Stimulated activated CD4-positive, alpha-beta T cell treated with anti-CD3 and anti-CD28 coated beads, Interleukin-15, amount 100 ng/mL, for 1 hour (primary cell): ENCODE measurements around the gene GLP1R.
A peak's percentile ranks its signal among the peaks of the same experiment; 100 is the strongest.

Experiments used
- DNase-seq, 2 donors: peaks; one replicate each; pipeline ENCODE4 v3.0.0-alpha.2; 2020; ENCODE audit warnings: low read depth in 1 of 2, low spot score in 1 of 2

Gene GLP1R

DNA sequence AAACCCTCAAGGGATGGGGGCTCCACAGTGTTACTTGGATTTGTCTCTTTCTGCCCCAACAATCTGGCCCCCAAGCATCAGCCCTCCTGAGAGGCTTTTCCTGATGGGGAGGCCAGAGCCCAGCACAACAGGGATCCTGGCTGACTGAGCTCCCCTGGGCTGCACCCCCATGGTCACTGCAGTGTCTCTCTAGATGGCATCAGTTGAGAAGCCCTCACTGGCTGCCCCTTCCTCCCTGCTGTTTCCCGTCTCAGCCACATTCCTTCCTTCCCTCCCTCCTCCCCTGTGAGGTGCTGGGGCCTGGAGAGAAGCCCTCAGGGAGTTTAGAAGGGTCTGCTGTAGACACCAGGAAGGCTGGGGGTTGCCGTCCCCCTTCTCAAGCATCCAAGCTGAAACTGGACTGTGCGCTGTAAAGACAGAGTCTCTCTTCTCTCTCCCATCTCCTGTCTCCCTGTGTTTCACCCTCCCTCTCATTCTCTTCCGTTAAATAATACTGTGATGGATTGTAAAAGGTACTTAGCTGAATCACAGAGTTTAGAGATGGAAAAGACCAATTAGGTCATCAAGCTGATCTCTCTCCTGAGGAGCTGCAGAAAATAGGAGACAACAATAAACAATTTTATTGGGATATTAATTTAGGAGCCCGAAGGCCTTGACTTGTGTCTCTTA is 36.7 kb downstream of the GLP1R start:
- no peak for DNase-seq

- no peak for DNase-seq
These were observed 37.7 kb downstream of the GLP1R start for GRCh38 chr6:39086294-39086693.

DNA sequence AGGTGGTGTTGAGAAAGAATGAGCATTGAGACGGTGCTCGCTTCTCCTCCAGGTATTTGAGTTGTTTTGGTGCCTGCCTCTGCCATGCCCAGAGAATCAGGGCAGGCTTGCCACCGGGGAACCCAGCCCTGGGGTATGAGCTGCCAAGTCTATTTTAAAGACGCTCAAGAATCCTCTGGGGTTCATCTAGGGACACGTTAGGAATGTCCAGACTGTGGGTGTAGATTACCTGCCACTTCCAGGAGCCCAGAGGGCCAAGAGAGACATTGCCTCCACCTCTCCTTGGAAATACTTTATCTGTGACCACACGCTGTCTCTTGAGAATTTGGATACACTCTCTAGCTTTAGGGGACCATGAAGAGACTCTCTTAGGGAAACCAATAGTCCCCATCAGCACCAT is 38.1 kb downstream of the GLP1R start:
- no peak for DNase-seq

DNA sequence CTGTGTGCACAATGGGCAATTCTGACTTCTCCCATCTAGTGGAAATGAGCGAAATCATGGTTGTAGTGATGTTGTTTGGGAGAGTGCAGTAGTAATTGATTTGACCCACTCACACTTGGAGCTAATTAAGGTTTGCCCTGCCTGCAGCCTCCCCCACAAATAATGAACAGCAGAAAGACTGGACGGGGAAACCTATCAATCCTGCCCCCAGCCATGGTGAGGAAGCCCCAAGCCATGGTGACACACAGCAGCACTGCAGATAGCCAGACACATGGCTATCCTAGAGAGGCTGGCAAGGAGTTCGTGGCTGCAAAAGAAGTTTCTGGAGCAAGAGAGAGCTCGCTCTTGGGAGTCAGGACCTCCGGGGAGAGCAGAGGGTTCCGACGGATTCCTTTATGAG is 38.6 kb downstream of the GLP1R start:
- no peak for DNase-seq

DNA sequence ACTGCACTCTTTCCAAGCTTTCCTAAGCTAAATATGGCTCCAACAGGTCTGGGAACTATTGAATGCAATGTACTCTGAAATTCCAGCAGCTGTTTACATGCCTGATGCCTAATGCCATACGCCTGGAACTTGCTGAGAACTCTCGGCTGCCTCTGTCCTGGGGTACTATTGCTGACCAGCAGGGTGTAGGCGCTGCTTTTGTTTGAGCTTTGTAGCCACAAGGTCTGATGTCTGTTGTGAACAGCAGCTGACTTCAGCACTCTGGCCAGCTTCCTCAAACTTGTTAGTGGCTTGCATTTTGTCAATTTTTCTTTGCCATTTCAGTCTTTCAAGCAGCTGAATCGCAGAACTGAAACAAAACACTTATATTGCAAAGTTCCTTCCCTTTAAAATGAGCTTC is 39.8 kb downstream of the GLP1R start:
- DNase-seq = no peak

GRCh38 chr6:39090036-39090435 is 41.5 kb downstream of the GLP1R start:
- no peak for DNase-seq

DNA sequence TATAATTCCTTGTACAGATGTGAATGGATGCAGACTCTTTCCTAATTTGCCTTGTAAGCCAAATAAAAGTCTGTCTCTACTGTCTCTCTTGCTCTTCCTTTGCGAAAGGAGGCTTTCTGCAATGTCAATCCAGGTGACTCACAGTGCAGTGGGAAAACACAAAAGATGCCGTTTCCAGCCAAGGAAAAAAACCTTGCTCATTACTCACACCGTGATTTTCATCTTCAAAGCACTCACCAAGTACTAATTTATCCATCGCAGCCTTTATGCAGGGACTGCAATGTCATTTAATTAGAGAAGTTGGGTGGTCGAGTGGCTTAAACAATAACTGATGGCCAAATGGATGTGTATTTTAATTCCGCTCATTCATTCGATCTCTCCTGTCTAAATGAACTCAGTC is 42.6 kb downstream of the GLP1R start:
- no peak for DNase-seq

- DNase-seq = no peak
These were observed 43.5 kb downstream of the GLP1R start for GRCh38 chr6:39092124-39092523.

DNA sequence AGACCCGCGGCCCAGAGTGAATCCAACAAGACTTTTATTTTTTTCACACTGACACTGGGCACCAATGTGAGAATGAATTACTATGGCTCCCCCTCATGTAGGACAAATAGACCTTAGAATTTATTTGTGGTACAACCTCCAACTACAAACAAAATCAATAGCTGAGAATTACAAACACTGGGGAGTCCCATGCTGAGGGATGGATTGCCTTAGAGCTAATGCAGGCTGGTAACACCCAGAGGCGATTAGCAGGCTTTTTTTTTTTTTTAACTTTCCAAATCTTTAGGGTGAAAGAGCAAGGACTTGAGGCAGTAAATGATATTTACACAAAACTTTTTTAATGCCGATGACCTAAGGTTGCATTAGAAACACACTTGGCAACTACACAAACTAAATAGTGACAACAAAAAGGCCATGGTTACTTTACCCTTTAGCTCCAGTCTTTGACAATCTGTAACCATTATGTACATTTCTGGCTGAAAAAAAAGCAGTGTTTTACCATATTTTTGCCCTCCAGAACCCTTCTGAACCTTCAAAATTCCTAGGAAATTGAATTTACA is 44.6 kb downstream of the GLP1R start:
- no peak for DNase-seq

DNA sequence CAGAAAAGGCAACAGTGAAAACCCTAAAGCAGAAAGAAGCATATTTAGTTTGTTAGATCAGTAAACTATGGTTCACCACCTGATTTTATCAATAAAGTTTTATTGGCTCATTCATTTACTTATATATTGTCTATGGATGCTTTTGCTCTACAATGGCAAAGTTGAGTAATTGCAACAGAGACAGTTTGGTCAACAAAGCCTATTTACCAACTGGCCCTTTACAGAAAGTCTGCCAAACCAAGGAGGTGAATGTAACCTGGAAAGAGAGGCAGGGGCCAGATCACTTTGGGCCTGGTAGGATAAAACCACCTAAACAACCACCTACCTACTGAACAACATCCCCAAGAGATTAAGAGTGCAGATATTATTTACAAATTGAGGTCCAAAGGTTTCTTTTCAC is 47.0 kb downstream of the GLP1R start:
- DNase-seq = no peak

- DNase-seq = no peak
These were observed 51.8 kb downstream of the GLP1R start for GRCh38 chr6:39100358-39100757.

- DNase-seq = no peak
These were observed 53.7 kb downstream of the GLP1R start for GRCh38 chr6:39102071-39102820.

GRCh38 chr6:39102821-39103136 is 54.2 kb downstream of the GLP1R start:
- no peak for DNase-seq

GRCh38 chr6:39104528-39104927 is 55.9 kb downstream of the GLP1R start:
- DNase-seq = no peak

GRCh38 chr6:39107034-39107433 is 58.5 kb downstream of the GLP1R start:
- DNase-seq = no peak

- DNase-seq = no peak
These were observed 59.1 kb downstream of the GLP1R start for GRCh38 chr6:39107641-39108040.

DNA sequence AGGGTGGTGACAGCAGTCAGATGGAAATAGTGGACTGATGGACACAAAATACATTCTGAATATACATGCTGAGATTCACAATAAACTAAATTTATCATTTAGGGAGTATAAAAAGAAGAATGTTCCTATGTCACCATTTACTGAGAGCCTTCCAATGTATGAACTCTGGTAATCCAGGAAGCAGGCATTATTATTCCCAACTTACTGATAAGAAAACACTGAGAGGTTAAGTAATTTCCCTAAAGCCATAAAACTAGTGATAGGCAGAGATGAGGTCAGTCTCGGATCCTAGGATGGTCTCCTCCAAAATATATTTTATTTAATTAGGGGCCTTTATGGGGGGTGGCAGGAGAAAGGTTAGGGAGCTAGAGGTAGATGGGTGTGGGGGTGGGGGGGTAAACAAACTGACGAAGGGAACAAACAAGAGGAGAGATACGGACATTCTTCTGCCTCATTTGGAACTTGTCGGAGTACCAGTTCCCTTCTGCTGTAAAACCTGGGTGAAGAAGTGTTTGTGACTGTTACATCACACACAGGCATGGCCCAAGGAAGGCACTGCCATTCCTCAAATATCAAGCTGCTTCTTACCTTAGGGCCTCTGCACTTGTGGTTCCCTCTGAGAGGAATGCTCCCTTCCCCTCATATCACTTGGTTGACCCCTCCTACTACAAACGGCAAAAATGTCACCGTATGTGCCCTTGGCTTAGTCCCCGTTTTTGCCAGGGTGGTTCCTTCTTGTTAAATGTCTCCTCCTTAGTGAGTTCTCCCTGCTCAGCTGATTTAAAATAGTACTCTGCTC is 59.7 kb downstream of the GLP1R start:
- no peak for DNase-seq

GRCh38 chr6:39111280-39111679 is 62.7 kb downstream of the GLP1R start:
- DNase-seq = no peak

DNA sequence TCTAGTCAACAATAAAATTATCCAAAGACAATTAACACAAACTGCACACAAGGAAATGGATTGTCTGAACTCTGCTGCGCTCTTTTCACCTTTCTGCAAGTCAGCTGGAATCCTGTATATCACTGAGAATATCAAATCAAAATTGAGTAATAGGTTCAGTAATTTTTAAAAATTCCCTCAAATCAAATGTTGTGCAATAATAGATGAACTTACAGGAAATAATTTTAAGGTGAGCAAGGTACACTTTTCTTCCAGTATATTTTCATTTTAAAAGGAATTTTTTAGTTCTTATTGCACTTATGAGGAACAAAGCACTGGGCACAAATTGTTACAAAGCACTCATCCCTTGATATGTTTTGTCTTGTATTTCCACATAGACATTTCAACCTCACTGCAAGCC is 65.2 kb downstream of the GLP1R start:
- DNase-seq = no peak

- no peak for DNase-seq
These were observed 65.8 kb downstream of the GLP1R start for GRCh38 chr6:39114388-39114703.

GRCh38 chr6:39114704-39115599 is 66.4 kb downstream of the GLP1R start, which contains the start of gene SAYSD1:
Gene SAYSD1 (minus strand): TSS chr6:39115186. CDS start chr6:39115089, 97 bp downstream.
- DNase-seq = peak; percentile 84 to 87
